ENCODE measurements around the gene NAA38.

- TF ChIP-seq POLR2AphosphoS5 (IDR thresholded peaks at IDR 0.05; ENCODE audit: low read depth, low read length) (no peak), POU2F2 (IDR thresholded peaks at IDR 0.05; ENCODE audit: low read depth, low read length) (no peak), SPI1 (IDR thresholded peaks at IDR 0.05; ENCODE audit: low read depth, low read length) (no peak), POLR2A (IDR thresholded peaks at IDR 0.05; ENCODE audit: low read depth, low read length) (no peak)
These were observed 38.4 kb downstream of the NAA38 start for GRCh38 chr17:7818746-7819645.
